HG03558 (cell line): ENCODE data around the gene MRPS18B.

ENCODE experiments used
- ATAC-seq: cut with Tn5 transposase; IDR thresholded peaks from one replicate; pipeline ENCODE4 v1.9.1; 2021; ENCODE audit warnings: moderate number of reproducible peaks; ENCODE audit not compliant: unreplicated experiment; ENCODE audit errors: extremely low read depth

Gene MRPS18B

DNA sequence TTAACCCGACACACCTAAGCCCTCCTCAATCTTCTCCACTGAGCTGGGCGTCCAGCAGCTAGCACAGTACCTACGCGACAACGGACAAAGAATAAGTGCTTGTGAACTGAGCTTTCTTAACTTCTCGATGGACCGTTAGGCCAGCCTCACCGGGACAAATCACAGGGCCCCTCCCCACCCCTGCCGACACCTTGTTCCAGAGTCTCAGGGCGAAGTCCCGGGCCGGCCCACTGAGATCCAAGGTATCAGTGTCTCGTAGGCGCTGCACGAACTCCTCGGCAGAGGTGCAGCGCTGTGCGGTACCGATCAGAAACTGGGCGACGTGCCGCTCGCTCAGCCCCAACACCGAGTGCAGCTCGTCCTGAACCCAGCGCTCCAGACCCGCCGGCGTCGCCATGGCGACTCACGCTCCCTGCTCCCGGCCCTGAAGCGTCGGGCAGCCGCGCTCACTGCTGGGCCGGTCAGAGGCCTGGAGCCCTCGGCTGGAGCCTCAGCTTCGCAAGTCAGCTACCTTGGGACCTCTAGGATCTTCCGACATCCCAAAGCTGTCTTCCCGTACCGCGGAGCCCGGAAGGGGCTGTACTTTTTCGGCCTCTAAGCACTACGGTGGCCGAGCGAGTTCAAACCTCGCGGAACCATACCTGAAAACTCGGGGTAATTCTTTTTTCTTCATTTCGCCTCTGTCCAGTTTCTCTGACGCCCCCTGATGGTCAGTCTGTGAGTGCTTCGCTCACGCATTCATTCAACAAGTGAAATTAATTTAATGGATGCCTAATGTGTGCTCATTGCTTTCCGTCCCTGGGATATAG is 55.0 kb downstream of the MRPS18B start, which contains the start of gene DHX16:
TSS of gene DHX16 (minus strand) at position 562 of the 809 bp plus-strand sequence. CDS start at position 397, 165 bp downstream.
- ATAC-seq: no peak
